ENCODE data around the gene CCNA1. TPM values are rescaled to one million over a fixed set of nuclear protein-coding genes. Genes with fewer than 3 reads are reported as not detected.

CCNA1 gene
- total RNA-seq, 1 donor from 2014 or later: 0.26 TPM

DNA sequence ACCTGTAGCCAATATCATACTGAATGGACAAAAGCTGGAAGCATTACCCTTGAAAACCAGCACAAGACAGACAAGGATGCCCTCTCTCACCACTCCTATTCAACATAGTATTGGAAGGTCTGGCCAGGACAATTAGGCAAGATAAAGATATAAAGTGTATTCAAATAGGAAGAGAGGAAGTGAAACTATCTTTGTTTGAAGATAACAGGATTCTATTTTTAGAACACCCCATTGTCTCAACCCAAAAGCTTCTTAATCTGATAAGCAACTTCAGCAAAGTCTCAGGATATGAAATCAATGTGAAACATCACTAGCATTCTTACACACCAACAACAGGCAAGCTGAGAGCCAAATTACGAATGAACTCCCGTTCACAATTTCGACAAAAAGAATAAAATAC lies 17.8 kb upstream of the CCNA1 start:
- no peaks in the 10 kb centered on the region for H3K36me3 Mint-ChIP-seq (ENCODE audit: low read depth)
- H3K4me1 Mint-ChIP-seq: no peaks in the 10 kb centered on the region
- no peak overlapping the region for H3K4me3 Mint-ChIP-seq
- H3K27ac Mint-ChIP-seq (ENCODE audit: unreplicated experiment): no peak overlapping the region
- no peak for DNase-seq (ENCODE audit: low read depth, low spot score)
- H3K27me3 Mint-ChIP-seq (ENCODE audit: low read depth): no peaks in the 10 kb centered on the region
- TF ChIP-seq, protein P1, sequence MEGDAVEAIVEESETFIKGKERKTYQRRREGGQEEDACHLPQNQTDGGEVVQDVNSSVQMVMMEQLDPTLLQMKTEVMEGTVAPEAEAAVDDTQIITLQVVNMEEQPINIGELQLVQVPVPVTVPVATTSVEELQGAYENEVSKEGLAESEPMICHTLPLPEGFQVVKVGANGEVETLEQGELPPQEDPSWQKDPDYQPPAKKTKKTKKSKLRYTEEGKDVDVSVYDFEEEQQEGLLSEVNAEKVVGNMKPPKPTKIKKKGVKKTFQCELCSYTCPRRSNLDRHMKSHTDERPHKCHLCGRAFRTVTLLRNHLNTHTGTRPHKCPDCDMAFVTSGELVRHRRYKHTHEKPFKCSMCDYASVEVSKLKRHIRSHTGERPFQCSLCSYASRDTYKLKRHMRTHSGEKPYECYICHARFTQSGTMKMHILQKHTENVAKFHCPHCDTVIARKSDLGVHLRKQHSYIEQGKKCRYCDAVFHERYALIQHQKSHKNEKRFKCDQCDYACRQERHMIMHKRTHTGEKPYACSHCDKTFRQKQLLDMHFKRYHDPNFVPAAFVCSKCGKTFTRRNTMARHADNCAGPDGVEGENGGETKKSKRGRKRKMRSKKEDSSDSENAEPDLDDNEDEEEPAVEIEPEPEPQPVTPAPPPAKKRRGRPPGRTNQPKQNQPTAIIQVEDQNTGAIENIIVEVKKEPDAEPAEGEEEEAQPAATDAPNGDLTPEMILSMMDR (conservative IDR thresholded peaks at IDR 0.05): no peak
- H3K9me3 Mint-ChIP-seq: peaks cover 9% of the 10 kb centered on the region

DNA sequence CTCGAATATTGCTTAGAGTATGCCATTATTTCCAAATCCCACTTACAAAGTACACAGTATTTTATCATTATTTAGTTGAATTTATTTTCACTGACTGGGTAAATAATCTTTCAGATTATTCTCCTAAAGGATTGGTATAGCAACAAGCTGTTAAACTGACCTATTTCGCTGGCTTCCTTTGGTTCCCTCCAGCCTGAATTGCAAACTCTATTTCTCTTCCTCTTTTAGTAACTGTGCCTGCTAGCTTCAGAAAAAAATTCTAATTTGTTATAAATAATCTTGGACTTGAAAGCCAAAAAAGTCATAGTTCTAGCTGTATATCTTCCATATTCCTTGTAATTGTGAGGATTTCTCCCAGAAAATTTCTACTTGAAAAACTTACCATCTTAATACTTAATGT lies 15.0 kb upstream of the CCNA1 start:
- no peak overlapping the region for H3K27ac Mint-ChIP-seq (ENCODE audit: unreplicated experiment)
- H3K4me3 Mint-ChIP-seq: no peak overlapping the region
- H3K4me1 Mint-ChIP-seq: no peaks in the 10 kb centered on the region
- TF ChIP-seq, protein P1 (conservative IDR thresholded peaks at IDR 0.05): no peak
- peaks cover 14% of the 10 kb centered on the region for H3K27me3 Mint-ChIP-seq (ENCODE audit: low read depth)
- no peaks in the 10 kb centered on the region for H3K36me3 Mint-ChIP-seq (ENCODE audit: low read depth)
- DNase-seq (ENCODE audit: low read depth, low spot score): no peak
- peaks cover 9% of the 10 kb centered on the region for H3K9me3 Mint-ChIP-seq

DNA sequence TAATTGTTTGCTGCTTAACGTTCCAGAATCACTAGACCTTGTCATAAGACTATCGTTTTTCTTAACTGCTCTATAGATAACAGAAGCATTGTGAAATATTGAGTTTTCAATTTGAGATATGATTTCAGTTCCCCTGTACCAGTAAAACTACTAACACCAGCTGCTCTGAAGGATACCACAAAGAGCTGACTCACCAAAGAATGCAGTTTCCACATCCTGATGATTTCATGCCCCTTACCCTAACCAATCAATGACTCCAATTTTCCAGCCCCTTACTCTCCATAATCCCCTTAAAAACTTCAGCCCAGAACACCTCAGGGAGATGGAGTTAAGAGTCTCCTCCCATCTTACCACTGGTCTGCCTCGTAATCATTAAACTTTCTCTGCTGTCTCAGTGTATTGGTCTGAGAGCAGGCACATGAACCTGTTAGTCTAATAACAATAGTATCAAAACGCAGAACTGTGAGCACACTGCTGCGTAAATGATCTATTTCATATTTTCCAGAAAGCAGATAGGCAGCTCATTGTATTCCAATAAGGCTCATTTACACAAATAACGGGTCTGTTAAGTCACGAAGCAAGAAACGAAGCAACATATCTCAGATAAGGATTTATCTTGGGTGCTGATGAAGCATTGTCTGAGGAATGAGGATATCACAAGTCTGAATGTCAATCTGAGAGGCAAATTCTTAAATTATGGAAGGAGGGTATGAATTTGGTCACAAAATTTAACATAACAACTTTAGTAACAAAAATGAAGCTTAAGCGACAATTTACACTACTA lies 14.1 kb upstream of the CCNA1 start:
- peaks cover 9% of the 10 kb centered on the region for H3K9me3 Mint-ChIP-seq
- no peak for DNase-seq (ENCODE audit: low read depth, low spot score)
- H3K27ac Mint-ChIP-seq (ENCODE audit: unreplicated experiment): no peak overlapping the region
- H3K4me3 Mint-ChIP-seq: no peak overlapping the region
- TF ChIP-seq, protein P1 (conservative IDR thresholded peaks at IDR 0.05): no peak
- peaks cover 14% of the 10 kb centered on the region for H3K27me3 Mint-ChIP-seq (ENCODE audit: low read depth)
- H3K4me1 Mint-ChIP-seq: no peaks in the 10 kb centered on the region
- no peaks in the 10 kb centered on the region for H3K36me3 Mint-ChIP-seq (ENCODE audit: low read depth)

DNA sequence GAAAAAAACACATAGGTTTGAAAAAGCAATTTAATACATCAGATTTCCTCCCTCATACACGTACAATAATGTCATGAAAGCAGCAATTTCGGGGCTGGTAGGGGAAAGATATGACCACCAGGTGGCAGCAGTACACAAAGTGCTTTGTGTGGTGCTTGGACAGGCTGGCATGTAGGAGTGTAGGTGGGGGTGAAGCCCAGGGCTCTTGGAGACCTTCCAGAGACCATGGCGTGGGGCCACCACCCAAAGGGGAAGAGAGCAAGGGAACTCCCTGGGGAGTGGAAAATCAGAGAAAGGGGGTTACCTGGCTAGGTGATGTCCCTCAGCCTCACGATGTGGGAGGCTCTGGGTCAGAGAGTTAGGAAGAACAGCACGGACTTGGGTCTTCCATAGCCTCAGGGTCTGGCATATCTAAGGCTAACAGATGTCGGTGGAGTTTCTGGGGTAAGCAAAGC lies 11.8 kb upstream of the CCNA1 start:
- Mint-ChIP-seq H3K27ac (ENCODE audit: unreplicated experiment) (no peak overlapping the region), H3K4me1 (no peaks in the 10 kb centered on the region), H3K4me3 (no peak overlapping the region), H3K36me3 (ENCODE audit: low read depth) (no peaks in the 10 kb centered on the region), H3K9me3 (peaks cover 8% of the 10 kb centered on the region), H3K27me3 (ENCODE audit: low read depth) (peaks cover 33% of the 10 kb centered on the region)
- TF ChIP-seq, protein P1 (conservative IDR thresholded peaks at IDR 0.05): peak; percentile 94
- DNase-seq (ENCODE audit: low read depth, low spot score): peak; percentile 85

DNA sequence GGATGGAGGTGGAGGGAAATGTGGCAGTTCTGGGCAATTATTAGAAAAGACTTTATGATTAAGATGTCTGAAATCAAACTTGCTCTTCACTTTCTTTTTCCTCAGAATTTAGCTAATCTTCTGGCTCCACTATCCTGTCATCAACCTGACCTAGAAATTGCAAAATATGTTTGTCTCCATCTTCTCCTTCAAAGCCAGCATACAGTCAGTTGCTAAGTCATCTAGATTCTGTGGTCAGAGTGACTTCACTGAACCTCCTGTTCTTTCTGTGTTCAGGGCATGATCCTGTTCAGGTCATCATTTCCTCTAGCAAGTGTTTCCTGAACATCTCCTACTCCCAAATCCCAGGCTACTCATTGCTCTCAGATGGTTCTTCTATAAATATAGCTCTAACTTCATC lies 10.8 kb upstream of the CCNA1 start:
- no peaks in the 10 kb centered on the region for H3K36me3 Mint-ChIP-seq (ENCODE audit: low read depth)
- no peak for DNase-seq (ENCODE audit: low read depth, low spot score)
- TF ChIP-seq, protein P1 (conservative IDR thresholded peaks at IDR 0.05): no peak
- H3K27ac Mint-ChIP-seq (ENCODE audit: unreplicated experiment): no peak overlapping the region
- peaks cover 10% of the 10 kb centered on the region for H3K9me3 Mint-ChIP-seq
- no peak overlapping the region for H3K4me3 Mint-ChIP-seq
- H3K4me1 Mint-ChIP-seq: no peaks in the 10 kb centered on the region
- peaks cover 41% of the 10 kb centered on the region for H3K27me3 Mint-ChIP-seq (ENCODE audit: low read depth)
